ENCODE measurements around the gene SLC9A8. TPM values are rescaled to one million over a fixed set of nuclear protein-coding genes. Genes with fewer than 3 reads are reported as not detected.
"Not testable (repeated sequence)": the region's sequence is repeated elsewhere in the genome, so short reads cannot be mapped to it uniquely, and the experiment has no call there.

The SLC9A8 gene
- total RNA-seq = 19.7 and 22.3 TPM in 2 replicates

DNA sequence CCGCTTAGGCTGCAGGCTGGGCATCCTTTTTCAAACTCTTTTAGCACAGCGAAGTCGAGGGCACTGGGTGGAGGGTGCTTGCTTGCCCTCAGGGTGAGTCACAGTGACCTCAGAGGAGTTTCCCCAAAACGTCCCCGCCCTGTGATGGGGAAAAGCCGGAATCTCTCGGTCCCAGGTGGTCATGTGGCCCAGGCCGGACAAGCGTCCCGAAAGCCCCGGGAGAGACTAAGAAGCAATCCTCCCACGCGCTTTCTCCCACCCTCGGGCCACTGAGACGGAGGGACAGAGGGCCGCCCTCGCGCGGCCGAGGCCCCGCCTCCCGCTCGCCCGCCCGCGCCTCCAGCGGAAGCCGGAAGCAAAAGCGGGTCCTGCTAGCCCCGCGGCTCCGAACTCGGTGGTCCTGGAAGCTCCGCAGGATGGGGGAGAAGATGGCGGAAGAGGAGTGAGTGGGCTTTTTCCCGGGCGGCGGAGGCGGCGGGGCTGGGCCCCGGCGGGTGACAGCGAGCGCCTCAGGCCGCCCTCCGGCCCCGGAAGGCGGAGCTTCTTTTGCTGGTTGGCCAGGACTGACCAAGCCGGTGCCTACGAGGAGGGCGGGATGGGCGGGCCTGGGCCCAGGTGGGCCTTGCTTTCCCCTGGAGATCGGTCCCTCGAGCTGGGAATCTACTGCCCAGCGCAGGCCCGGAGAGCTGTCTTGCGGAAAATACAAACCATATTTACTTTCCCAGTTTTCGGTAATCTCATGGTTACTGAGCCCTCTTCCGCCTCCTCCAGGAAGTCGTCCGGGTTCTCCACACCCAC lies at the start of gene SLC9A8:
Gene SLC9A8, plus strand, starts transcription at position 322 of the 798 bp plus-strand sequence. Its CDS starts 95 bp downstream, at position 417.
- intact Hi-C loops (cut with micrococcal nuclease) = loop anchor here (1.0 to 5.0 kb wide), 2 partner anchors 10 to 140 kb away; no protein-coding TSS in a partner anchor

GRCh38 chr20:49762940-49763766 lies 49.5 kb upstream of the SLC9A8 start:
- intact Hi-C loops (cut with micrococcal nuclease) = no loop called here

DNA sequence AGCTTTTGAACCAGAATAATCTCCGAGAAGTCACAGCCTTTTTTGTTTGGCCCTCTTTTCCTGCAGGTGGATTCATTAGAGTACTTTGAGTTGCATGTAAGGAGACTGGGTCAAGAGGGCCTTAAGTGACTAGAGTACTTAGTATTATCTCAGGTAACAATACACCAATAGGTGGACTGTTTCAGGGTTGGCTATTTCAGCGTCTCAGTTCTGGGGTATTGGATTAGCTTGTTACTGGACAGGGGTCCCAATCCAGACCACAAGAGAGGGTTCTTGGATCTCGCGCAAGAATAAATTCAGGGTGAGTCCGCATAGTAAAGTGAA lies 47.3 kb upstream of the SLC9A8 start:
- intact Hi-C loops (cut with micrococcal nuclease) = no loop called here

- intact Hi-C loops (cut with micrococcal nuclease) = no loop called here
These were observed 46.6 kb upstream of the SLC9A8 start for GRCh38 chr20:49765846-49766541.

- intact Hi-C loops (cut with micrococcal nuclease) = no loop called here
These were observed 45.6 kb upstream of the SLC9A8 start for GRCh38 chr20:49766979-49767521.

- intact Hi-C loops (cut with micrococcal nuclease) = loop anchor here (1.0 kb wide), 1 partner anchor 34 kb away; no protein-coding TSS in a partner anchor
These were observed 44.2 kb upstream of the SLC9A8 start for GRCh38 chr20:49768204-49769047.

GRCh38 chr20:49769048-49769581 lies 43.5 kb upstream of the SLC9A8 start:
- intact Hi-C loops (cut with micrococcal nuclease) = no loop called here

GRCh38 chr20:49770634-49771033 lies 42.0 kb upstream of the SLC9A8 start:
- intact Hi-C loops (cut with micrococcal nuclease) = no loop called here

DNA sequence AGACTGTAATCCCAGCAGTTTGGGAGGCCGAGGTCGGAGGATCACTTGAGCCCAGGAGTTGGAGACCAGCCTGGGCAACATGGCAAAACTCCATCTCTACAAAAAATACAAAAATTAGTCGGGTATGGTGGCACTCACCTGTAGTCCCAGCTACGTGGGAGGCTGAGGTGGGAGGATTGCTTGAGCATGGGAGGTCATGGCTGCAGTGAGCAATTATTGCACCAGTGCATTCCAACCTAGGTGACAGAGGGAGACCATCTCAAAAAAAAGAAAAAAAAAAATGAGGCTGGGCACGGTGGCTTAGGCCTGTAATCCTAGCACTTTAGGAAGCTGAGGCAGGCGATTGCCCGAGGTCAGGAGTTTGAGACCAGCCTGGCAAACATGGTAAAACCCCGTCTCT lies 38.4 kb upstream of the SLC9A8 start:
- intact Hi-C loops (cut with micrococcal nuclease) = not testable (repeated sequence)

- intact Hi-C loops (cut with micrococcal nuclease) = no loop called here
These were observed 37.4 kb upstream of the SLC9A8 start for GRCh38 chr20:49775229-49775693.

DNA sequence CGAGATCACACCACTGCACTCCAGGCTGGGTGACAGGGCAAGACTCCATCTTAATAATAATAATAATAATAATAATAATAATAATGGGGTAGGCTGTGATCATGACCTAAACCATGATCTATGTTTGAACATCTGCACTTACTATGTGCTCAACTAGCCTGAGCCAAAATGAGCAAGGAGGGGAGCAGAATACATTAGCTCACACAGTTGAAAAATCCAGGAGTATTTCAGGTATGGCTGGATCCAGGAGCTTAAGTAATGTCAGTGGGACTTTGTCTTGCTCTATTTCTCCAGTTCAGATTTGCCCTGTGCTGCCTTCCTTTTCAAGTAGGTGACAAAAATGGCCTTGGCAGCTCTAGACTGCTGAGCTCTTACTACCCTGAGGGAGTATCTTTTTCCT lies 32.7 kb upstream of the SLC9A8 start:
- intact Hi-C loops (cut with micrococcal nuclease) = no loop called here

DNA sequence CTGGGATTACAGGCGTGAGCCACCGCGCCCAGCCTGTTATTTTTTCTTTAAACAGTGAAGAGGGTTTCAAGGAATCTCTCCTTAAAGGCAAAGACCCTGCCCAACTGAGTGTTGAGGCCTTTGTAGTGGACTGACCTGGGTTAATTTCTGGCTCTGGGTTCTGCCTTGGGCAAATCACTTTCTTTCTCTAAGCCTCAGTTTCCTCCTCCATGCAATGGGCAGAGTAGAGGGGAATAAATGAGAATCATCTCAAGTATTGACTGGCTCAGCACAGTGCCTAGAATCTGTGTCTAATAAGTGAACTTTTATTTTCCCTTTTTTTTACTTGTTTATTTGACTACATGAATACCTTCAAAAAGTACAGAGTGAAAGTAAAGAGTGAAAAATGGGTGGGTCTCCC lies 31.0 kb upstream of the SLC9A8 start:
- intact Hi-C loops (cut with micrococcal nuclease) = no loop called here

DNA sequence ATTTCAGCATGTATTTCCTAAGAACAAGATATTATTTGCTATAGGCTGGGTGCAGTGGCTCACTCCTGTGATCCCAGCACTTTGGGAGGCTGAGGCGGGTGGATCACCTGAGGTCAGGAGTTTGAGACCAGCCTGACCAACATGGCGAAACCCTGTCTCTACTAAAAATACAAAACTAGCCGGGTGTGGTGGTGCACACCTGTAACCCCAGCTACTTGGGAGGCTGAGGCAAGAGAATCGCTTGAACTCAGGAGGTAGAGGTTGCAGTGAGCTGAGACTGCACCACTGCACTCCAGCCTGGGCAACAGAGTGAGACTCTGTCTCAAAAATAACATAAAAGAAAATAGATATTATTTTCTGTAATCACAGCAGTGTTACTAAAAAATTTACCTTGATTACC lies 30.2 kb upstream of the SLC9A8 start:
- intact Hi-C loops (cut with micrococcal nuclease) = not testable (repeated sequence)

GRCh38 chr20:49783021-49783995 lies 29.3 kb upstream of the SLC9A8 start:
- intact Hi-C loops (cut with micrococcal nuclease) = not testable (repeated sequence)

- intact Hi-C loops (cut with micrococcal nuclease) = no loop called here
These were observed 28.3 kb upstream of the SLC9A8 start for GRCh38 chr20:49784291-49784690.

DNA sequence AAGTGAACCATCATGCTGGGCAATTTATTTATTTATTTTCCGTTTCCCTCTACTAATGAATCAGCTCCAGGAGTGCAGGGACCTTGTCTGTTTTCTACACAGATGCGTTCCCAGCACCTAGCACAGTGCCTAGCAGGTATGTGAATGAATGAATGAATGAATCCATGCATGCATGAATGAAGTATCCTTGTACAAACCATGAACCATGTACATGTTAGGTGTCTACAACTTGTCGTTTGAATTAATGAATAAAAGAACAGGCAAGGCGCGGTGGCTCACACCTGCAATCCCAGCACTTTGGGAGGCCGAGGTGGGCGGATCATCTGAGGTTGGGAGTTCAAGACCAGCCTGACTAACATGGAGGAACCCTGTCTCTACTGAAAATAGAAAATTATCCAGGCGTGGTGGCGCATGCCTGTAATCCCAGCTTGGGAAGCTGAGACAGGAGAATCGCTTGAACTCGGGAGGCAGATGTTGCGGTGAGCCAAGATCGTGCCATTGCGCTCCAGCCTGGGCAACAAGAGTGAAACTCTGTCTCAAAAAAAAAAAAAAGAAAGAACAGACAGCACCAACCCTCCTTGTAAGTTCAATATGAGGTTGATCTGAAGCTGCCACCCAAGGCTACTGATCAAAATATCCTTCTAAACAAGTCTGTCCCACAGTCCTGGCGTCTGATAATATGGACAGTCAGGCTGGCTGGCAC lies 27.3 kb upstream of the SLC9A8 start:
- intact Hi-C loops (cut with micrococcal nuclease) = no loop called here

DNA sequence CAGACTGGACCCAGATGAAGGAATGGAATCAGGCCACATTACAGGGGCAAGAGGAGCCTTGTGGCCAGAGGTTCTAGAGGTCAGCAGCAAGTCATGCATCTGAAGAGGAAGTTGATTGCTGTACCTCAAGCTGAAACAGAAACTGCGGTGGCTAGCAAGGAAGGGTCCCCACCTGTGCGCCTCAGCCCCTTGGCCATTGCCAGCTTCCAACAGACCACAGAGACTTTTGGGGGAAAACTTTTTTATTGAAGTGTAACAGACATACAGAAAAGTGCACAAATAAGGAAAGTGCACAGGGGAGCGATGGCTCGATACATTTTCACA lies 26.8 kb upstream of the SLC9A8 start:
- intact Hi-C loops (cut with micrococcal nuclease) = no loop called here

GRCh38 chr20:49786196-49786595 lies 26.4 kb upstream of the SLC9A8 start:
- intact Hi-C loops (cut with micrococcal nuclease) = no loop called here

Data from T-helper 2 cell treated with Interferon-gamma antibody and Interleukin-4, amounts not matched to agents 100 ng/mL and 5 ng/mL, for 36 hours (primary cell).